ENCODE results near the gene SAT2.
"Not testable (repeated sequence)": the region's sequence is repeated elsewhere in the genome, so short reads cannot be mapped to it uniquely, and the experiment has no call there.

Gene SAT2

DNA sequence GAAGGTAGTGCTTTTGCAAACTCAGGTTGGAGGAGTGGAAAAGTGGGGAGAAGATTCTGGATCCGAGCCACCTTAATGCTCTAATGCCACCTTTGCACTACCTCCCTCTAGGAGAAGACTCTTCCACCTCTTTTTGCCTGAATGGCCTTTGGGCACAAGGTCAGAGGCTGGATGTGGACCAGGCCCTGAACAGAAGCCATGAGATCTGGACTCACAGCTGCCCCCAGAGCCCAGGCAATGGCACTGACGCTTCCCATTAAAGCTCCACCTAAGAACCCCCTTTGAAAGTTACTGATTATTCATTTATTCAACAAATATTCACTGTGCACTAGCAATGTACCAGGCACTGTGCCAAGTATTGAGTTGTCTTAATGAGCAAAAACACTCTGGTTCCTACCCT is 5.5 kb upstream of the SAT2 start:
- no peak for DNase-seq

DNA sequence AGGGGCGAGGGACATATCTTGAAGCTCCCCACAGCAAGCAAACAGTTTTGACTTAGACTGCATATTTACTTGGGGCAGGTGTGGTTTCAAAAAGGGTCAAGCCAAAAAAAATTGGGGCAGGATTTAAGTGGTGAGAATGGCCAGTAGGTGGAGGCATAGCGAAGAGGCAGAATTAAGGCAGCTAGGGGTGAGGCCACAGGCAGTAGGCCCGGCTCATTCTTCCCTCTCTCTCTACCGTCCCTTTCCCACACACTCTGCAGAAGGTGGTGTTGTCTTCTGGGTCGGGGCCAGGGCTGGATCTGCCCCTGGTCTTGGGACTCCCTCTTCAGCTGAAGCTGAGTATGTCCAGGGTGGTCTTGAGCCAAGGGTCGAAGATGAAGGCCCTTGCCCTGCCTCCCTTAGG is 4.9 kb upstream of the SAT2 start:
- DNase-seq: peak; percentile 44

DNA sequence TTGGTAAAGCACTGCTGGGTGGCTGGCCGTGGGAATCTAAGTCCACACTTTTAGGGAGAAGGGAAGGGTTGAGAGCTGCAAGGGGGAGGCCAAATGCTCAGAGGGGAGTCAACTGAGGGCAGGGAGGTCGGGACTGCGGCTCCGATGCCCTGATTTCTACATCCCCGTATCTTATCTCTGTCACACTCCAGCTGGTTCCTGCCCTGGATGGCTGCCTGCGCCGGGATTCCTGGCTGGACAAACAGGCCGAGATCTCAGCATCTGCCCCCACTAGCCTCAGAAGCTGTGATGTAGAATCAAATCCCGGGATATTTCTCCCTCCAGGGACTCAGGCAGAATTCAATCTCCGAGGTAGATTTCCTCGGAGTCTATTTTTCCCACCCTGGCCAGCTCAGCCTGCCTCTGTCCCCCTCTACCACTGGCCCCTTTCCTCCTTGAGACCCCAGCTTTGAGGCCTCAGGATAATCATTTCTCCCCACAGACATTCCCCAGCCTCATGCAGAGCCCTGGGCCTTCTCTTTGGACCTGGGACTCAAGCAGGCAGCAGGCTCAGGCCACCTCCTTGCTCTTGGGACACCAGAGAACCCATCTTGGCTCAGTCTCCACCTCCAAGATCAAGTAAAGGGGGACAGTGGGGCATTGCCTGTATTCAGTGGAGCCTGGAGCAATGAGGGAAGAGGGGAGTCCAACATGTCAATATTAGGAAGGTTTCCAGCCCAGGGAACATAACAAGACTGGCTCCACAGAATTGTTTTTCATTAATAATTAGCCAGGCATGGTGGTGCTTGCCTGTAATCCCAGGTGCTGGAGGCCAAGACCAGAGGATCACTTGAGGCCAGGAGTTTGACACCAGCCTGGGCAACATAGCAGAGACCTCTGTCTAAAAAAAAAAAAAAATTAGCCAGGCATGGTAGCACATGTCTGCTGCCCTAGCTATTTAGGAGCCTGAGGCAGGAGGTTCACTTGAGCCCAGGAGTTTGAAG is 4.1 kb upstream of the SAT2 start:
- no peak for DNase-seq

DNA sequence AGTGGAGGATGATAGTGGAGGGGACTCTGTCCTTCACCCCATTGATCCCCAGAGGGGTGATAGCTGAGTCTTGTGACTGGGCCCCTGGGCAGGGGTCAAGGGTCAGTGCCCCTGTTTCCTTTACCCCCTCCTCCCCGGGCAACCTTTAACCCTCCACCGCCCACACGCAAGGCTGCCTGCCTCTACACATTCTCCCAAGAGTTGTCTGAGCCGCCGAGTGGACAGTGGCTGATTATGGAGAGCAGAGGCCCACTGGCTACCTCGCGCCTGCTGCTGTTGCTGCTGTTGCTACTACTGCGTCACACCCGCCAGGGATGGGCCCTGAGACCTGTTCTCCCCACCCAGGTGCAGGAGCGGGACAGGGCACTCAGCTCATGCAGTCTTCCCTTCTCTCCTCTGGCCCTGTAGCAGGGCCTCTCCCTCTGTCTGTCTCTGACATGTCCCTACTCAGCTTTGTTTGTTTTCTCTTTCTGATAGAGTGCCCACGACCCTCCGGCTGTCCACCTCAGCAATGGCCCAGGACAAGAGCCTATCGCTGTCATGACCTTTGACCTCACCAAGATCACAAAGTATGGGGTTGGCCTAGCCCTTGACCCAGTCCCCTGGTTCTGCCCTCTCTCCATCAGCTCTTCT is 2.4 kb upstream of the SAT2 start, which contains the start of gene SHBG:
TSS of gene SHBG (plus strand) at position 197 of the 633 bp plus-strand sequence. CDS start at position 235, 38 bp downstream.
- DNase-seq: no peak

DNA sequence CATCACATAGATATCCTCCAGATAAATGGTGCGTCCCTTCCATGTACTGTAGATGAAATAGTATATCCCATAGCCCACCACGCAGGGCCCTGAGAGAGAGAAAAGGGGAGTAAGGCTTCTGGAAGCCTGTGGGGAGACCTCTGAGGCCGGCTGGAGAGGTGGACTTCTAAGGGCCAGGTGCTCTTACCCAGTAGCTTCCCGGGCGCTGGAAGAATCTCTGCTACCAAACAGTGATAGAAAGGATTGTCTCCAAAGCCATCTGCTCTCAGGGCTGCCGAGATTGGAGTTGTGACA is 718 bp downstream of the SAT2 start:
- DNase-seq: no peak

DNA sequence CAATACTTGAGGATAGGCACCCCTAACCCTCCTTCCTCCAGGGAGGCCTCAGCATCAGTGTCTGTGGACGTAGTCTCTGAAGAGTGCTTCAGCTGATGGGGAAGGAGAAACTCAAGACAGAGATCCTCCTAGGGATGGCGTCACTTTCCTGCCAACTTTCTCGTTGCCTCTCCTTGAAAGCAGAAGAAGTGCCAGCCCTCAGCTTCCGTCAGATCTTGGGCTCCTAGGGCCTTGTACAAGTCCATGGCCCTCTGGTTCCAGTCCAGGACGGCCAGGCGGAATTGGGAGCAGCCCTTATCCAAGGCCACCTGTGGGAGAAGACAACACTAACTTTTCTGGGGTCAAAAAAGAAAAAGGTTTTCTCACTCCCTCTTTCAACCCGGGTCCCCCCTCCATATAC is 1.3 kb downstream of the SAT2 start:
- no peak for DNase-seq

DNA sequence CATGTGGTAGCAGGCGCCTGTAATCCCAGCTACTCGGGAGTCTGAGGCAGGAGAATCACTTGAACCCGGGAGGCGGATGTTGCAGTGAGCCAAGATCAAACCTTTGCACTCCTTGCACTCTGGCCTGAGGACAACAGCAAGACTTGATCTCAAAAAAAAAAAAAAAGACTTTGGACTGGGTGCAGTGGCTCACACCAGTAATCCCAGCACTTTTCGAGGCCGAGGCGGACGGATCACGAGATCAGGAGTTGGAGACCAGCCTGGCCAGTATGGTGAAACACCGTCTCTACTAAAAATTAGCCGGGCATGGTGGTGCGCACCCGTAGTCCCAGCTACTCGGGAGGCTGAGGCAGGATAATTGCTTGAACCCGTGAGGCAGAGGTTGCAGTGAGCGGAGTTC is 1.9 kb downstream of the SAT2 start:
- DNase-seq: not testable (repeated sequence)

DNA sequence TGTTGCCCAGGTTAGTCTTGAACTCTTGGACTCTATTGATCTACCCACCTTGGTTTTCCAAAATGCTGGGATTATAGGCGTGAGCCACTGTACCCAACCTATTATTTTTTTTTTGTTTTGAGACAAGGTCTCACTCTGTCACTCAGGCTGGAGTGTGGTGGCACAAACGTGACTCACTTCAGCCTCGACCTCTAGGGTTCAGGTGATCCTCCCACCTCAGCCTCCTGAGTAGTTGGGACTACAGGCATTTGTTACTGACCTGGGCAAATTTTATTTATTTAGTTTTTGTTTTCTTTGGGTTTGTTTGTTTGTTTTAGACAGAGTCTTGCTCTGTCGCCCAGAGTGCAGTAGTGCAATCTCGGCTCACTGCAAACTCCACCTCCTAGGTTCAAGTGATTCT is 4.0 kb downstream of the SAT2 start:
- no peak for DNase-seq

DNA sequence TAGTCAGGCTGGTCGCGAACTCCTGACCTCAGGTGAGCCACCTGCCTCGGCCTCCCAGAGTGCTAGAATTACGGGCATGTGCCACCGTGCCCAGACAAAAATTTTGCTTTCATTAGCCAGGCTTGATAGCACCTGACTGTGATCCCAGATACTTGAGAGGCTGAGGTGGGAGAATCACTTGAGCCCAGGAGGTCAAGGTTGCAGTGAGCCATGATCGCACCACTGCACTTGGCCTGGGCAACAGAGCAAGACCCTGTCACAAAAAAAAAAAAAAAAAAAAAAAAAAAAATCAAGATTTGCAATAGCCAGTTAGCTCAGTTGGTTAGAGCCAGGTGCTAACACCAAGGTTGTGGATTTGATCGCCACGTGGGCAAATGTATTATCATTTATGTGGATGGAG is 6.8 kb downstream of the SAT2 start:
- no peak for DNase-seq

DNA sequence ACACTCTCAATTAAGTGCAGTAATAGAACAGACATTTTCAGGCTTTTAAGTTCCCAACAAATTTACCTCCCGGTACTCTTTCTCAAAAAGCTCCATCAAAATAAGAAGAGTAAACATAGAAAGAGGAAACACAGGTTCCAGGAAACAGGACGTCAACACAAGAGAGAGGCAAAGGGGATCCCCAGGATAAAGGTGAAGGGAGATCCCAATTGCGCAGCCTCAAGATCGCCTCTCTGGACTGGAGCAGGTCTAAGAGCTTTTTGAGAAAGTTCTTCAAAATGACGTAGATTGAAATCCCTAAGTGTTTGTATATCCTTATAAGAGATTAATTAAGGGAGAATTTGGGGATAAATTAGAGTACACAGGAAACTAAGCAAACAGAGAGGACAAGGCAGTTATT is 9.0 kb downstream of the SAT2 start:
- no peak for DNase-seq

DNA sequence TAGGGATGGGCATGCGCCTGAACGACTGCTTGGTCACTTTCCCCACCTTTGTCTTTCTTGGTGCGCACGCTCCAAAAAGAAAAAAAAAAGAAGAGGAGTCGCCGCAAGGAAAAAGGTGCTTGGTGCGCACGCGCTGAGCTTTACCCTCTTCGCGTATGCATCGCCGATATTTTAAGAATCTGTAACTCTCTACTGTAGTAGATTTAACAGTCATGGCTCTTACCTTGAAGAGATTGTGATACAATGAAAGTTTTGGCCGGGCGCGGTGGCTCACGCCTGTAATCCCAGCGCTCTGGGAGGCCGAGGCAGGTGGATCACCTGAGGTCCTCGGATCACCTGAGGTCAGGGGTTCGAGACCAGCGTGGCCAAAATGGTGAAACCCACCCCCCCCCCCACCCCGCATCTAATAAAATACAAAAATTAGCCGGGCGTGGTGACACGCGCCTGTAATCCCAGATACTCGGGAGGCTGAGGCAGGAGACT is 12.3 kb downstream of the SAT2 start:
- no peak for DNase-seq

DNA sequence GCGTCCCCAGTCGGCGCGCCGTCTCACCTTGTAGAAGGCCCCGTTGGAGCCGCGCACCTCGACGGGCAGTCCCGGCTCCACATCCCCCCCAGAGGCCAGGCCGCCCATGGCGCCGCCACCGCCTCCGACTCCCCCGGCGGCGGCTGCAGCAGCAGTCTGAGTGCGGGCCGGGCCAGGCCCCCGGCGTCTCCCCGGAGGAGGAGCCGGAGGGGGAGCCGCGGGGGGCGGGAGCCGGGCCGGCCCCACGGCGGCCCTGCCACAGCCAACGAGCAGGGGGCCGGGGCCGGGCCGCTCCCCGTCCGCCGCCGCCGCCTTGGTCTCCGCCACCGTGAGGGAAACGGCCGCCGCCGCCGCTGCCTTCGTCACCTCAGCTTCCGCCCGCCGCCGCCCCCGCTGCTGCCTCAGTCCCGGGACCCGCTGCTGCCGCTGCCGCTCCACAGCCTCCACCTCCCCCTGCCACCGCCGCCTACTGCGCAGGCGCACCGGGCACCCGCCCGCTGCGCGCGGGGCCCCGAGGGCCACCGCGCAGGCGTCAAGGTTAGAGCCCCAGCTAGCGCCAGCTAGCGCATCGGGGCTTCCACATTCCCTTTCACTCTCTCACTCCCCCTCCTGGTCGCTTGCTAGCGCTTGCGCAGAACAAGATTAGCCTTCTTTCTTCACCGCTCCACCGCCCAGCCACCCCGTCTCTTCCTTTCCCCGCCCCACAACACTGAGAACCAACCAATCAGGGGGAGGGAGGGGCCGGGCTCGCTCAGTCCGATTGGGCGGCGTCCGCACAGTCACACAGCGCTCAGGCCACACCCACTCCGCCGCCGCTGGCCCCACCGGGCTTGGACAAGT is 13.0 kb downstream of the SAT2 start, which contains the start of gene FXR2:
TSS of gene FXR2 (minus strand) at position 473 of the 840 bp plus-strand sequence. CDS start at position 108, 365 bp downstream.
- DNase-seq: peak; percentile 100

DNA sequence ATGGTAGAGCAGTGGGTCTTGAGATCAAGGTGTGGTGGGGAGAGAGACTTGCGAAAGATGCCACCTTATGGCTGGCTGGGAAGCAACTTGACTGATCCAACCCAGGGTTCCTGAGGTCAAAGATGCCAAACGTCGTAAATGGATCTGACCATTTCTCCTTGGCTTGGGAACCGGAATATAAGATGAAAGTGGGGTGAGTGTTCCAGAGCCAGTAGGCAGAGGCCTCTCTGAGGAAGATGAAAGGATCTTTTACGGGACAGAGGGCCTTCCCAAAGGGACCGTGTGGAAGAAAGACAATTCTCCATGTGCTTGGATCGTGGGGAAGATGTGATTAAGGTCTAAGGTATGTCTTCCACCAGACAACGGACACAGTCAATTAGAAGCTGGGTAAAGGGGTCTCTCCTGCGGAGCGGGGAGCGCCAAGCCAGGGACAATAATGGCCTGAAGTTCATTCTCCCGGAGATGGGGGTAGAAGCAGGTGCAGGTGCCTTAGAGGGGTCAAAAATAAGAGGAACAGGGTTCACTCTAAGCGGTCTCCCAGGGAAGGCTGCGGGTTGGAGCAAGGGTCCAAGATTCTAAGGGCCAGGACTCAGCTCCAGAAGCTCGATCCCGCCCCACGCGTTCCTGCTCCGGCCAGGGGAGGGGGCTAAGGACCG is 13.7 kb downstream of the SAT2 start:
- DNase-seq: peak; percentile 60

DNA sequence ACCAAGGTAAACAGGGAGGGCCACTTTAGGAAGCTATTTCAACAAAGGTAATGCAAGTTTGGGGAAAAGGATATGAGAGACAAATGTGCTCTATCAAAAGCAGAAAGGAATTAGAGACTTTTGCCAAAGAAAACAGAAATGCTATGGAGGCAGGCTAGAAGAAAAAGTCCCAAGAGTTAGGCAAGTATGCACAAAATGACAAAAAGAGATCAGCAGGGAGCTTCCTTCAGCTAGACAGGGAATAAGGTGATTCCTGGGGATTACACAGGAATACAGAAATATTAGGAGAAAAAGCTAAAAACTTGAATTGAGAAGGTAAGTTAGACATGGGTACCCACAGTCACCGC is 15.4 kb downstream of the SAT2 start:
- no peak for DNase-seq

DNA sequence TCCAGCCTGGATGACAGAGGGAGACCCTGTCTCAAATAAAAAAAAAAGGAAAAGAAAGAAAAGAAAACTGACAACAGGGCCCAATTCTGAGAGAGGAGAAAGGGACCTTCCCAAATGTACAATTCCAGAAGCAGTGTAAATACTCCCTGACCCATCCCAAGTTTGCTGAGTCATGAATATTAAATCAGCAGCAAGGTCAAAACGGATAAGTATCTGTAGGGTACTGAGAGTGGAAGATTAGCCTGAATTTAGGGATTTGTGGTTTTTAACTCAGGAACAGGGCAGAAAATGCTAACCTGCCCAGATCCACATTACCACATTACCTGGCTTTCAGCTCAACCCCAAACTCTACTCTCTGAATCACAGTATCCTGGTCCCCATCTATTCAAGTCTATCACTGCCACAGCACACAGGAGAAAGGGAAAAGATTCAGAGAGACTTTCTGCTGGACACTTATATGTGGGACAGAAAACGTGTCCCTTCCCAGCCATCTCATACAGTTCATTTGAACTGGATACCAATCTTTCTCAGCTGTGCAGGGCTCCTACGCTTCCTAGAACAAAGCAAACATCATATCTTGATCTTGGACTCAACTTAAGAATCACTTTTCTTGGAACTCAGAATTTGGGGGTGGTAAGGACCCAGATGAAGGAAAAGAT is 15.9 kb downstream of the SAT2 start:
- DNase-seq: no peak

DNA sequence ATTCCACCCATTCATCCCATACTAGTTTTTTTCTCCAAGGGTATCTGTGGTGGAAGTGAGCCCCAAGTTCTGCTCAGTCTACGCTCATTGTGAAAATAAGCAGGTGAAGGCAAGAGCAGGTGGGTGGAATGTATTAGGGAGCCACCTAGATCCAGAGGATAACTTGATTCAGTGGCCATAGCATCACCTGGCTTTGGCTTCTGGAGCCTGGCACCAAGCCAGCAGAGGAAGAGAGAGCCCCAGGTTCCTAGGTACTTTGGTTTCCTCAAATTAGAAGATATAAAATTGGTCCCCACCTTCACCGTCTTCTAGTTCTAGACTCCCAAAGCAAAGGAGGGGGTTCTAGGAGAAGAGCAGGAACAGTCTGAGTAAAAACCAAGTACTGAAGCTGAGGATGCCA is 17.0 kb downstream of the SAT2 start:
- DNase-seq: no peak

DNA sequence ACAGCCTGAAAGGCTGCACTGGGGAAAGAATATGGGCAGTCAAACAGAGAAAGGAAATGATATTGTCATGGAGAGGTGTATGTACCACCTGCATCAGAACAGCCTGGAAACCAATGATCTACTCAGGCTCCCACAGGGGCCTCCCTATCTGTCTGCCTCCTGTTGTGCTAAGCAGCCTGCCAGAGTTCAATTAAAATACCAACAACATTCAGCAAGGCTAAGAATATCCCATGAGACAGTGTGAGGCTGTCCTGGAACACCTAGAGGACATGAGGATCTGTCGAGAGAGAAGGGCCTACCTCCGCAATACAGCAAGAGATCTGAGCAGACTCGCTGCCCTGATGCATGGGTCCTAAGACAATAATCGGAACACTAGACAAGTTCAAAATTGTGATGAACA is 21.3 kb downstream of the SAT2 start:
- no peak for DNase-seq

DNA sequence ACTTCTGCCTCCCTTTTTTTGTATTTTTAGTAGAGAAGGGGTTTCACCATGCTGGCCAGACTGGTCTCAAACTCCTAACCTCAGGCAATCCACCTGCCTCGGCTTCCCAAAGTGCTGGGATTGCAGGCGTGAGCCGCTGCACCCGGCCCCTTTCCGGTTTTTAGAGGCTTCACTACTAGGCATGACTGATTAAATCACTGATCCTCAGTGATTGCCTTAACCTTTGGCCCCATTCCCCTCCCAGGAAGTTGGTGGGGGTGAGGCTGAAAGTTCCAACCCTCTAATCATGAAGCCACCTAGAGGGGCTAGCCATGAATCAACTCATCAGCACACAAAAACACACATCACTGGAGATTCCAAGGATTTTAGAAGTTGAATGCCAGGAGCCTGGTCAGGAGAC is 30.1 kb downstream of the SAT2 start:
- DNase-seq: not testable (repeated sequence)

DNA sequence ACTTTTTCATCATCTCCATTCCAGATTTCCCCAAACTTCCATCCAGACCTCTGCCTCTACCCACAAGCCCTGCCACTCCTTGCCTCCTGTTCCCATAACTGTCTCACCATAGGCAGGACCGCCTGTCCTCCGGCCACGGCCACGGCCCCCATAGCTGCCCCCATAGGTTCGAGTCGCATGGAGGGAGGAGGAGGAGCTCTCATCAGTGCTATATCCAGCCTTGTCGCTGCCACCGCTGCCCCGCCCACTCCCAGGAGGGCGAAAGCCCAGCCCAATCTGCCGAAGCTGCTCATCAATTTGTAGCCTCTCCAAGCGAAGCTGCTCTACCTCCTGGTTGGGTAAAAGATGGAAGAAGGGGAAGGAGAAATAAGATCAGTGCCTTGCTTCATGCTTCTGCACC is 34.3 kb downstream of the SAT2 start:
- DNase-seq: no peak

DNA sequence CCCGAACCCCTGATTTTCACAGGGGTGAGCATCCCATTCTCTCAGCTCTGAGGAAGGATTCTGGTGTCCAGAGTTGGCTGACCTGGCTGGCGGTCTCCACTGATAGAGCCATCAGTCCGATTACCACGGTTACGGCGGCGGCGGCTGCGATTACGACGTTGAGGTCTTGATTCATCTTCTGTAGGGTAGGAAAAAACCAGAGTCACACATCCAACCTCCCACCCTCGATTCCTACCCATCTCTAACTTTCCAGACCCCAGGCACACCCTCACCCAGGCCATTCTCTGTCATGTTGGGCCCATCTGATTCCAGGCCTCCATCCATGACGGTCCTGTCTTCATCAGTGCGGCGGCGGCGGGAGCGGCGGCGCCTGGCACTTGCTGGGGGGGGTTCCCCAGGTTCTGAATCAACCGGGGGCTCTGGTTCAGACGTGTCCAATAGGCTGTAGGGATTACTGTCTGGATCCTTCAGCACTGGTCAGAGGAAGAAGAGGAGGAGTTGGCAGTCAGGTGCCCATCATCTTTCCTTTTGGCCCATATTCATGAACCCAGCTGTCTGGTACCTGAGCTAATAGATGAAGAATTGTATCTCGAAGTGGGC is 35.1 kb downstream of the SAT2 start:
- no peak for DNase-seq

DNA sequence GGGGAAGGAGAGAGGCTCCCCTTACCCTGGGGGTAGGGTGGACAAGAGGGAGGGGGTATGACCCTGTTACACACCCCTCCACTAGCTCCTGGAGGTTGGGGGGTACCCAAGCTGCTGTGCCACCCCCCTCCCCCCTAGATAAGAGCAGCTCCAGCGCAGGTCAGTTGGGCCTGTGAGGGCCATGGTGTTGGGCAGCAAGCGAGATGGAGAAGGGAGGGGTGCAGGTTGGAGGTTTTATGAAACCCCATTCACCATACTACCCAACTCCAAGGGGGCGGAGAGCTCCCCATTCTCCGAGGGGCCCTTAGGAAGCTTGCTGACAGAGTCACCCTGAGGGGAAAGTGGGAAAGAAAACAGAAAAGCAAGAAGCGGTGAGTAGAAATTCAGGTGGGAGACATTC is 36.0 kb downstream of the SAT2 start:
- no peak for DNase-seq

DNA sequence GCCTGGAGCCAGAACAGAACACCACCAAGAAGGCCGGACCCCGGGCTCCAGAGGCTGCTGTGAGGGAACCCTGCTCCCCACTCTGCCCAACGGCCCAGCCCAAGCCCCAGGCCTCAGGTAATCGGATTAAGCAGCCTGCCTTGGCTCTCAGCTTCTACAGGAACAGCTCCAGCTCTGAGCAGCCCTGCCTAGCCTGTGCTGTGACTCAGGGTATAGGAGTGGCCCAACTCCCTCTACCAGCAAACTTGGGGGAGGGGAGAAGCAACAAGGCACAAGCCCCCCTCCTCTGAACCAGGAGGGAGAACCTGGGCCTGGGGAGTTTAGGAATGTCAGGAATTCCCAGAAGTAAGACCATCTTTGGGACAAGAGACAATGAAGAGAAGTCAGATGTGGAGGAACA is 36.9 kb downstream of the SAT2 start:
- DNase-seq: peak; percentile 62
